Inflammatory macrophage treated with lipopolysaccharide for 1 hour (primary cell): ENCODE measurements around the gene MTA1.

ENCODE experiments used
- DNase-seq, 2 donors: peaks; one replicate each; pipeline ENCODE4 v3.0.0-alpha.2; 2020 to 2022

Gene MTA1

DNA sequence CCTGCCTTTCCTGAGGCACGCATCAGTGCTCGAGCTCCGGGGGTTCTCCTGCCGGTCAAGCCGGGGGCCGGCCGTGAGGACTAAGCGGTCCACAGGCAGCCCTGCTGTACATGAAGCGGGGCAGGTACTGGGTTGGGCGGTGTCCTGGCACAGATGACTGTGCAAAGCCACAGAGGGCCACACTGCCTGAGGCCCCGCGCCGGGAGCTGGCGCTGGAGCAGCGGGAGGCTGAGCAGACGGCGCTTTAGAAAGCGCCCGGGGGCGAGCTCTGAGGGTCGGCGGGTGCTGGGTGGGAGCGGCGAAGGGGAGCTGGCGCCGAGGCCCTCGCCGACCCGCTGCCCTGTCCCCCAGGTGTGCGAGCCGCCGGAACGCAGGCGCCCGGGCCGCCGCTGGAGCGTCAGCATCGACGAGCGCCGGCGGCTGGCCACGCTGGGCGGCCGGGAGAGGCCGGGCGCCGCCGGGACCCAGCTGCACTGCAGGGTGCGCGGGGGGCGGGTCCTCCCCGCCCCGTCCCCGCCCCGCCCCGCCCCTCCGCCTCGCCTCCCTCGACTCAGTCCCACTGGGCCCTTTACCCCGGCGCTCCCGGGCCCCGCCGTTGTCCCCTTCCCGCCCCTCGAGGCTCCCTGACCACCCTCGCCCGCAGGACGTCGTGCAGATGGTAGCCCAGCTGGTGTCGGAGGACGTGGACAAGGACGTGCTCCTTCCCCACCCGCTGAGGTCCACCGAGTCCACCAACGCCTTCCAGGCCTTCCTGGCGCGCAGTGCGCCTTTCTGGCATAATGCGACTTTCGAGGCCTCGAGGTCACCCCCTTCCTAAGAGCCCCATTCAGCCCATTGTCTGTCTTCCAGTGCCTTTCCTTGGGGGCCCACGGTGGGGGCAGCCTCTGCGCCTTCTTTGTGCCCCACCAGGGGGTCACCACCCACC lies 8.3 kb upstream of the MTA1 start:
- DNase-seq: peak; percentile 27 to 39

- no peak for DNase-seq
Measured at GRCh38 chr14:105411985-105412770, 7.4 kb upstream of the MTA1 start.

DNA sequence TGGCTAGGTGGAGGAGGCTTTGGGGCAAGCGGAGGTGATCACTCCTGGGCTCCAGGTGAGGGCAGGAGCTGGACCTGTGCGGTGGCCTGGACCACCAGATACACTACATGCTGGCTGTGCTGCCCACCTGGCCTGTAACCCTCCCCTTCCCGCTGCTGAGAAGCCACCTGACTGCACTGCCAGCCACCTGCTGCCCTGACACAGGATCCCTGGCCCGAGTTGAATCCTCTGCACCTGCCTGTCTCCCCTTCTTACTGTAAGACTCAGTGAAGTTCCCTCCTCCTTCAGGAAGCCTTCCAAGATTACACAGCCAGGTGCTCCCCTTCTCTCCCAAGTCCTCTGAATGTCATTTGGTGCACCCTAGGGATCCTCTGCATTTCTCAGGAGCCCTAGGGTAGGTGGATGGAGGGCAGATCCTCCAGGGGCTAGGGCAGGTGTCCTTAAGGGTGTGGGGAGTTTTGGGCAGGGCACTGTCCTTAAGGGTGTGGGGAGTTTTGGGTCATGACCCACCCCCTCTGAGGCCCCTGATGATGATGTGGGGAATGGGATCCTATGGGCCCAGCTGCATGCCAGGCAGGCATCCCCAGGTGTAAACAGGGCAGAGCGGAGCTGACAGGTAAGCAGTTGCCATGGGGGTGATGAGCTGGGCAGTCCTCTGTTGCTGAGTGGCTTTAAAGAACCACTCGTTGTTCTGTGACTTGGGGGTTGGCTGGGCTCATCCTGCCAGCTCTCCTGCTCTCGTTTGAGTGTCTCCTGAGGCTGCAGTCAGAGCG lies 6.7 kb upstream of the MTA1 start:
- DNase-seq: no peak

DNA sequence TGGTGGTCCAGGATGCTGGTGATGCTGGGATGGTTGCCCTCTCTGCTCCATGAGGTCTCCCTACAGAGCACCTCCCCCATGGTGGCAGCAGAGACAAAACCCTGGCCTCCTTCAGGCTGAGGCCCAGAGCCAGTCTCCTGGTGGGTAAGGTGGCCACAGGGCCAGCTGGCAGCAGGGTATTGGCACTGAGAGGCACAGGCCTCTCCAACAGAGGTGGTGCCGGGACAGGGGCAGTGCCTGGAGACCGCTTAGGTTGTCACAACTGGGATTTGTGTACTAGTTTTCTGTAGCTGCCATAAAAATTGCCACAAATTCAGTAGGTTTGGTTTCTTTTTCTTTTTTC lies 6.1 kb upstream of the MTA1 start:
- DNase-seq: no peak

DNA sequence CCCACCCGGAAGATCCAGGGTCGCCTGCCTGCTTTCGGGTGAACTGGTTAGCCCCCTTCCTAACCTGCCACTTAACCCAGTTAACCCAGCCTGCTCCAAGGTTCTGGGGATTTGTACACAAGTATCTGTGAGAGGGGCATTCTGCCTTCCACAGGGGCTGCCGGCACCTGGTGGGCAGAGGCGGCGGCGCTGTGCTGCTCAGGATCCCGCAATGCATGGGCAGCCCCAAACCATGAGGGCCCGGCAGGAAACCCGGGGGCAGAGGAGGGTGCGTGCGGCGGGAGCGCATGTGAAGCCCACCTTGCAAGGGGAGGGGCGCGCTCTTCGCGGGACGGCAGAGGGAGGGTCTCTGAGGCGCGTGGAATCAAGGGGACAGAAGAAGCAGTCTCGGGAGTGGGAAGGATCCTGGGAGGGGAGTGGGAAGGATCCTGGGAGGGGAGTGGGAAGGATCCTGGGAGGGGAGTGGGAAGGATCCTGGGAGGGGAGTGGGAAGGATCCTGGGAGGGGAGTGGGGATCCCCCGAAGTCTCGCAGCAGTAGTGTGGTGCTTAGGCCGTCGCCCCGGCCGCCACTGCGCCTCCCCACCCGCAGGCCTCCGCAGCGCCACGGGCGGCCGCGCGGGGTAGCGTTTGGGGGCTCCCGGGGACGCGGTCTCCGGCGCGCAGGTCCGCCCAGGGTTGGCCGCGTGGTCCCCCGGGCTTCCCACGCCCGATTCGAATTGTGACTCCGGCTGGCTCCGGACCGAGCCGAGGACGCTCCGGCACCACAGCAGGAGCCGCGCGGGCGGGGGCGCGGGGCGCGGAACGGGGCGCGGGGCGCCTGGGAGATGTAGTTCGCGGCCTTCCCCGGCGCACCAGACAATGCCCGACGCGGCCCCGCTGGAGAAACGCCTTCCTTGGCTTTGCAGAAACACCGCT lies 4.9 kb upstream of the MTA1 start:
- peak; percentile 39 to 61 for DNase-seq

- DNase-seq: no peak
Measured at GRCh38 chr14:105415481-105416428, 3.9 kb upstream of the MTA1 start.

DNA sequence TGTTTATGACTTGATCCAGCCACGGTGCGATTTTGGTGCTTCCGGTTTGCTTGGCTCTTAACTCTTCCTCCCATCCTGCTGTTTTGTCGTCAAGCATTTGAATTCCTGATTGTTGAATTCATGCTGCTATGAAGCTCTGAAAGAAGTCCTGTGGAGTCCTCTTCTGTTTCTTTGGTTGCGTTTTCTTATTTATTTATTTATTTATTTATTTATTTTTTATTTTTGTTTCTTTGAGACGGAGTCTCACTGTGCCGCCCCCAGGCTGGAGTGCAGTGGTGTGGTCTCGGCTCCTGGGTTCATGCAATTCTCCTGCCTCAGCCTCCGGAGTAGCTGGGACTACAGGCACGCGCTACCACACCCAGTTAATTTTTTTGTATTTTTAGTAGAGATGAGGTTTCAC lies 3.0 kb upstream of the MTA1 start:
- DNase-seq: no peak

DNA sequence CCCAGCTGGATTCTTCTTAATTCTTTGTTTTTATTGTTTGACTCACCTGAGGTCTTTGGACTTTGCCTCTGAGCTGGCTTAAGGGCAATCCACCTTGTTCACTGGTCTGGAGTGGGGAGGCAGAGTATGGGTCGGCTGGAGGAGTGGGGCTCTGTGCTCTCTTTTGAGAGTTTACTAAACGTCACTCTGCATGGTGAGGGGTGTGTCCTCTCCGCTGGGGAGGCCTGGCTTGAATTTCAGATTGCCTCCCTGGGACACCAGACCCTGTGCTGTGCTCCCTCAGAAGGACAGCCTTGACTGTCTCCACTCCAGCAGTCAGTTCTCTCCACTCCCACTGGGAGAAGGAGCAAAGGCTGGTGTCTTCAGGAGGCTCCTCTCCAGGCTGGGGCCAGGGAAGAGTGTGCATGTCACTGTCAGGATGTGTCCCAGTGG lies 1.9 kb upstream of the MTA1 start:
- no peak for DNase-seq

- no peak for DNase-seq
Measured at GRCh38 chr14:105418269-105419194, 1.1 kb upstream of the MTA1 start.

DNA sequence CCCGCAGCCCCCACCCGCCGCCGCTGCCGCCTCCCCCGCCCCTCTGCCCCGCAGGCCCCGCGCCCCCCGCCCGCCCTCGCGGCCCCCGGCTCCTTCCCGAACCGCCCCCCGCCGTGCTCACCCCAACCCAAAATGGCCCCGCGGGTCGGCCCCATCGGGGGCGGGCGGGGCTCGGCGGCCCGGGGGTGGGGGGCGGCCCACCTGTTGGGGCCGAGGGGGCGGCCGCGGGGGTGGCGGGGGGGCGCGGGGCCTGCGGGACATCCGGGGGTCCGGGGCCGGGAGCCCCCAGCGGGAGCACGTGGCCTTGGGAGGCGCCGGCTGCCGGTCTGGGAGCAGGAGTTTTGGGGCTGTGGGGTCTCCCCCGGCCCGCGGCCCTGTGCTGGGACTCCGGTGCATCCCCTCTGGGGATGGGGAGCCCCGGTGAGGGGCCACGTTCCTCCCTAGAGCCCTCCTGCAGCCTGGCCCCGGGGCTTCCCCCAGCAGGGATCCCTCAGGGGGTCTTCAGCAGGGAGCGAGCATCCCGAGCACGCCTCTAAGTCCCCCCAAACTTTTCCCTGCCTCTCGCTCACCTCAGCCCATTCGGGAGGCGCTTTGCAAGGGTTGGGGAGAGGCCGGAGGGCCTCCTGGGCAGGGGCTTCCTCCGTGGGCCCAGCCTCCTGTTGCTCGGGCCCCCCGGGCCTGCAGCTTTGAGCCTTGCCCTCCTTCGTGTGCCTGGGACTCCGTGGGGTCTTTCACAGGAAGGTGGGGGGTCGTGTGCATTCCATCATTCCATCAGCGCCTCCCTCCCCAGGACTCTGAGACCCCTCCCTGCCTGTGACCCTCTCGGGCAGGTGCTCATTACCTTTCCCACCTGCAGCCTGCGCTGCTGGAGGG lies 710 bp downstream of the MTA1 start:
- DNase-seq: no peak

GRCh38 chr14:105420974-105421674 lies 1.5 kb downstream of the MTA1 start:
- DNase-seq: no peak

- no peak for DNase-seq
Measured at GRCh38 chr14:105421723-105422615, 2.3 kb downstream of the MTA1 start.

GRCh38 chr14:105422695-105423487 lies 3.3 kb downstream of the MTA1 start:
- DNase-seq: no peak

- DNase-seq: no peak
Measured at GRCh38 chr14:105423488-105424195, 4.0 kb downstream of the MTA1 start.

GRCh38 chr14:105424861-105425260 lies 5.2 kb downstream of the MTA1 start:
- DNase-seq: no peak
